Activated CD8-positive, alpha-beta T cell treated with anti-CD3 and anti-CD28 coated beads for 36 hours (primary cell): Measurements from ENCODE around the gene SAMD4A. TPM values are rescaled to one million over a fixed set of nuclear protein-coding genes. Genes with fewer than 3 reads are reported as not detected.

Experiments
- ATAC-seq: fragments of 200-7000 bp; cut with Tn5 transposase; one replicate; pipeline ENCODE4 v1.10.0; 2021; ENCODE audit warnings: mild to moderate bottlenecking, moderate library complexity
- CTCF ChIA-PET: fragments of 350-600 bp; sonication (Branson Sonifier 250); formaldehyde crosslinking; loops from one replicate; lab custom pipeline; 2021; ENCODE audit warnings: antibody characterized with exemption; lab: Charles Lee
- POLR2A ChIA-PET: fragments of 350-600 bp; sonication (Branson Sonifier 250); formaldehyde crosslinking; loops from one replicate; lab custom pipeline; 2021; ENCODE audit warnings: antibody characterized with exemption; lab: Charles Lee
- DNase-seq: peaks from one replicate; pipeline ENCODE4 v3.0.0-alpha.2; 2020
- H3K27ac Mint-ChIP-seq: one replicate; pipeline ENCODE4 v1.8.0; 2021; ENCODE audit warnings: mild to moderate bottlenecking, mixed read lengths
- H3K27me3 Mint-ChIP-seq: one replicate; pipeline ENCODE4 v1.8.0; 2021; ENCODE audit warnings: mixed read lengths
- H3K36me3 Mint-ChIP-seq: one replicate; pipeline ENCODE4 v1.8.0; 2021; ENCODE audit warnings: low read depth, mixed read lengths
- H3K4me1 Mint-ChIP-seq: one replicate; pipeline ENCODE4 v1.8.0; 2021; ENCODE audit warnings: low read depth, mixed read lengths
- H3K4me3 Mint-ChIP-seq: one replicate; pipeline ENCODE4 v1.8.0; 2021; ENCODE audit warnings: mild to moderate bottlenecking, moderate library complexity, mixed read lengths
- H3K9me3 Mint-ChIP-seq: one replicate; pipeline ENCODE4 v1.8.0; 2021; ENCODE audit warnings: mixed read lengths
- CTCF ChIP-seq: fragments of 200-600 bp; IDR thresholded peaks from one replicate; pipeline ENCODE4 v1.8.0; 2022; ENCODE audit warnings: antibody characterized with exemption, mild to moderate bottlenecking
- intact Hi-C: fragments of 100-400 bp; cut with micrococcal nuclease; formaldehyde crosslinking; loops from one replicate; pipeline ENCODE4 v1.10.0; 2022
- total RNA-seq, 2 experiments: library from RNA; stranded (reverse); gene quantifications; one replicate each; pipeline ENCODE4 v1.2.3, GENCODE V29; 2021

The SAMD4A gene
- total RNA-seq, 2 experiments from 2014 or later = 4.5 to 4.9 TPM

- Mint-ChIP-seq H3K27me3 (peaks cover 4% of the 10 kb centered on the region), H3K36me3 (no peaks in the 10 kb centered on the region), H3K4me1 (peaks cover 2% of the 10 kb centered on the region), H3K4me3 (no peak overlapping the region), H3K9me3 (no peaks in the 10 kb centered on the region), H3K27ac (no peak overlapping the region)
- DNase-seq (no peak), ATAC-seq (no peak)
- intact Hi-C loops = no loop called here
- POLR2A ChIA-PET = interaction anchor here (0.6 kb wide), 1 partner anchor 256 kb away, joined by 3 read pairs; no protein-coding TSS in a partner anchor
- TF ChIP-seq CTCF = no peak
- CTCF ChIA-PET = interaction anchor here (1.3 to 3.8 kb wide), 8 partner anchors 9 to 249 kb away, joined by 4 to 25 read pairs (median 6); no protein-coding TSS in a partner anchor
Measured at GRCh38 chr14:54813081-54813480, 246.2 kb downstream of the SAMD4A start.

- DNase-seq = peak; percentile 70
- ChIA-PET CTCF (interaction anchor here (0.7 to 3.8 kb wide), 19 partner anchors 10 to 250 kb away, joined by 3 to 25 read pairs (median 4); no protein-coding TSS in a partner anchor), POLR2A (interaction anchor here (0.8 kb wide), 1 partner anchor 10 kb away, joined by 3 read pairs; no protein-coding TSS in a partner anchor)
- intact Hi-C loops = no loop called here
- peak; percentile 47 for ATAC-seq
- H3K27me3 Mint-ChIP-seq = peaks cover 4% of the 10 kb centered on the region
- no peak overlapping the region for H3K27ac Mint-ChIP-seq
- TF ChIP-seq CTCF = peak; percentile 51
- peaks cover 2% of the 10 kb centered on the region for H3K4me1 Mint-ChIP-seq
- H3K9me3 Mint-ChIP-seq = no peaks in the 10 kb centered on the region
- no peaks in the 10 kb centered on the region for H3K36me3 Mint-ChIP-seq
- H3K4me3 Mint-ChIP-seq = no peak overlapping the region
Measured at GRCh38 chr14:54814076-54814475, 247.1 kb downstream of the SAMD4A start.

GRCh38 chr14:54815016-54815415, 248.1 kb downstream of the SAMD4A start:
- H3K4me1 Mint-ChIP-seq = no peaks in the 10 kb centered on the region
- intact Hi-C loops = no loop called here
- no peak for TF ChIP-seq CTCF
- POLR2A ChIA-PET = no interaction called here
- DNase-seq (no peak), ATAC-seq (no peak)
- no peak overlapping the region for H3K4me3 Mint-ChIP-seq
- CTCF ChIA-PET = interaction anchor here (1.0 to 3.8 kb wide), 5 partner anchors 11 to 90 kb away, joined by 3 to 25 read pairs (median 6); no protein-coding TSS in a partner anchor
- no peaks in the 10 kb centered on the region for H3K9me3 Mint-ChIP-seq
- peaks cover 5% of the 10 kb centered on the region for H3K27me3 Mint-ChIP-seq
- no peak overlapping the region for H3K27ac Mint-ChIP-seq
- no peaks in the 10 kb centered on the region for H3K36me3 Mint-ChIP-seq

- DNase-seq = no peak
- intact Hi-C loops = no loop called here
- TF ChIP-seq CTCF = no peak
- Mint-ChIP-seq H3K36me3 (no peaks in the 10 kb centered on the region), H3K27ac (no peak overlapping the region), H3K4me1 (no peaks in the 10 kb centered on the region), H3K9me3 (no peaks in the 10 kb centered on the region), H3K4me3 (no peak overlapping the region), H3K27me3 (peaks cover 5% of the 10 kb centered on the region)
- ChIA-PET POLR2A (no interaction called here), CTCF (interaction anchor here (1.5 to 5.6 kb wide), 5 partner anchors 10 to 90 kb away, joined by 3 to 29 read pairs (median 11); no protein-coding TSS in a partner anchor)
- ATAC-seq = no peak
Measured at GRCh38 chr14:54815515-54815914, 248.6 kb downstream of the SAMD4A start.

GRCh38 chr14:54816450-54816849, 249.5 kb downstream of the SAMD4A start:
- no peaks in the 10 kb centered on the region for H3K36me3 Mint-ChIP-seq
- no peak overlapping the region for H3K27ac Mint-ChIP-seq
- no peaks in the 10 kb centered on the region for H3K9me3 Mint-ChIP-seq
- TF ChIP-seq CTCF = no peak
- intact Hi-C loops = no loop called here
- ChIA-PET POLR2A (interaction anchor here (0.7 kb wide), 1 partner anchor 26 kb away, joined by 3 read pairs; no protein-coding TSS in a partner anchor), CTCF (interaction anchor here (0.6 to 5.6 kb wide), 7 partner anchors 8 to 24 kb away, joined by 3 to 29 read pairs (median 3); no protein-coding TSS in a partner anchor)
- ATAC-seq (no peak), DNase-seq (no peak)
- peaks cover 3% of the 10 kb centered on the region for H3K27me3 Mint-ChIP-seq
- no peak overlapping the region for H3K4me3 Mint-ChIP-seq
- H3K4me1 Mint-ChIP-seq = no peaks in the 10 kb centered on the region
